ENCODE data around the gene COL18A1. TPM values are rescaled to one million over a fixed set of nuclear protein-coding genes. Genes with fewer than 3 reads are reported as not detected.

The COL18A1 gene
- total RNA-seq, 1 donor from 2014 or later, result 59.0 TPM

GRCh38 chr21:45418301-45419071, 13.5 kb downstream of the COL18A1 start:
- H3K4me3 ChIP-seq (ENCODE audit: low read length in 3 of 3), result no peak overlapping the region
- peaks cover 10 to 18% (median 14%) of the 10 kb centered on the region in 3 donors for H3K4me1 ChIP-seq (ENCODE audit: control insufficient read depth in 3 of 3, insufficient read depth in 3 of 3, low read length in 3 of 3)
- H3K27me3 ChIP-seq (ENCODE audit: control insufficient read depth in 3 of 3, insufficient read depth in 3 of 3, low read length in 3 of 3), result peaks cover 14 to 33% (median 19%) of the 10 kb centered on the region in 3 donors
- H3K36me3 ChIP-seq (ENCODE audit: control insufficient read depth in 3 of 3, insufficient read depth in 3 of 3, low read length in 3 of 3), result no peaks in the 10 kb centered on the region
- no peak overlapping the region for H3K27ac ChIP-seq (ENCODE audit: low read depth, low read length)
- no peak overlapping the region for H3K9ac ChIP-seq (ENCODE audit: low read depth in 1 of 3, low read length in 3 of 3)
- no peaks in the 10 kb centered on the region for H3K9me3 ChIP-seq (ENCODE audit: control insufficient read depth in 3 of 3, low read length in 3 of 3)

GRCh38 chr21:45419162-45419561, 14.2 kb downstream of the COL18A1 start:
- H3K9me3 ChIP-seq (ENCODE audit: control insufficient read depth in 3 of 3, low read length in 3 of 3), result no peaks in the 10 kb centered on the region
- H3K9ac ChIP-seq (ENCODE audit: low read depth in 1 of 3, low read length in 3 of 3), result no peak overlapping the region
- H3K27ac ChIP-seq (ENCODE audit: low read depth, low read length), result no peak overlapping the region
- H3K36me3 ChIP-seq (ENCODE audit: control insufficient read depth in 3 of 3, insufficient read depth in 3 of 3, low read length in 3 of 3), result no peaks in the 10 kb centered on the region
- H3K4me1 ChIP-seq (ENCODE audit: control insufficient read depth in 3 of 3, insufficient read depth in 3 of 3, low read length in 3 of 3), result peaks cover 10 to 16% (median 14%) of the 10 kb centered on the region in 3 donors
- no peak overlapping the region for H3K4me3 ChIP-seq (ENCODE audit: low read length in 3 of 3)
- peaks cover 14 to 33% (median 22%) of the 10 kb centered on the region in 3 donors for H3K27me3 ChIP-seq (ENCODE audit: control insufficient read depth in 3 of 3, insufficient read depth in 3 of 3, low read length in 3 of 3)

GRCh38 chr21:45420061-45421041, 15.4 kb downstream of the COL18A1 start:
- Histone ChIP-seq H3K27me3 (ENCODE audit: control insufficient read depth in 3 of 3, insufficient read depth in 3 of 3, low read length in 3 of 3) (peaks cover 14 to 33% (median 22%) of the 10 kb centered on the region in 3 donors), H3K9ac (ENCODE audit: low read depth in 1 of 3, low read length in 3 of 3) (peak overlapping the region in 1 of 3 donors; percentile 1), H3K27ac (ENCODE audit: low read depth, low read length) (no peak overlapping the region), H3K4me1 (ENCODE audit: control insufficient read depth in 3 of 3, insufficient read depth in 3 of 3, low read length in 3 of 3) (peaks cover 10 to 16% (median 14%) of the 10 kb centered on the region in 3 donors), H3K36me3 (ENCODE audit: control insufficient read depth in 3 of 3, insufficient read depth in 3 of 3, low read length in 3 of 3) (no peaks in the 10 kb centered on the region), H3K4me3 (ENCODE audit: low read length in 3 of 3) (peak overlapping the region in 1 of 3 donors; percentile 6), H3K9me3 (ENCODE audit: control insufficient read depth in 3 of 3, low read length in 3 of 3) (no peaks in the 10 kb centered on the region)

GRCh38 chr21:45421071-45421845, 16.3 kb downstream of the COL18A1 start:
- Histone ChIP-seq H3K4me3 (ENCODE audit: low read length in 3 of 3) (no peak overlapping the region), H3K4me1 (ENCODE audit: control insufficient read depth in 3 of 3, insufficient read depth in 3 of 3, low read length in 3 of 3) (peaks cover 10 to 16% (median 14%) of the 10 kb centered on the region in 3 donors), H3K9ac (ENCODE audit: low read depth in 1 of 3, low read length in 3 of 3) (peak overlapping the region in 1 of 3 donors; percentile 1), H3K27ac (ENCODE audit: low read depth, low read length) (no peak overlapping the region), H3K9me3 (ENCODE audit: control insufficient read depth in 3 of 3, low read length in 3 of 3) (no peaks in the 10 kb centered on the region), H3K36me3 (ENCODE audit: control insufficient read depth in 3 of 3, insufficient read depth in 3 of 3, low read length in 3 of 3) (no peaks in the 10 kb centered on the region), H3K27me3 (ENCODE audit: control insufficient read depth in 3 of 3, insufficient read depth in 3 of 3, low read length in 3 of 3) (peaks cover 14 to 33% (median 22%) of the 10 kb centered on the region in 3 donors)

- no peak overlapping the region for H3K9ac ChIP-seq (ENCODE audit: low read depth in 1 of 3, low read length in 3 of 3)
- peaks cover 14 to 33% (median 22%) of the 10 kb centered on the region in 3 donors for H3K27me3 ChIP-seq (ENCODE audit: control insufficient read depth in 3 of 3, insufficient read depth in 3 of 3, low read length in 3 of 3)
- no peak overlapping the region for H3K27ac ChIP-seq (ENCODE audit: low read depth, low read length)
- no peak overlapping the region for H3K4me3 ChIP-seq (ENCODE audit: low read length in 3 of 3)
- H3K36me3 ChIP-seq (ENCODE audit: control insufficient read depth in 3 of 3, insufficient read depth in 3 of 3, low read length in 3 of 3), result no peaks in the 10 kb centered on the region
- peaks cover 10 to 16% (median 14%) of the 10 kb centered on the region in 3 donors for H3K4me1 ChIP-seq (ENCODE audit: control insufficient read depth in 3 of 3, insufficient read depth in 3 of 3, low read length in 3 of 3)
- no peaks in the 10 kb centered on the region for H3K9me3 ChIP-seq (ENCODE audit: control insufficient read depth in 3 of 3, low read length in 3 of 3)
These were observed 17.1 kb downstream of the COL18A1 start for GRCh38 chr21:45421846-45422775.

- Histone ChIP-seq H3K27ac (ENCODE audit: low read depth, low read length) (no peak overlapping the region), H3K36me3 (ENCODE audit: control insufficient read depth in 3 of 3, insufficient read depth in 3 of 3, low read length in 3 of 3) (no peaks in the 10 kb centered on the region), H3K9me3 (ENCODE audit: control insufficient read depth in 3 of 3, low read length in 3 of 3) (no peaks in the 10 kb centered on the region), H3K9ac (ENCODE audit: low read depth in 1 of 3, low read length in 3 of 3) (no peak overlapping the region), H3K27me3 (ENCODE audit: control insufficient read depth in 3 of 3, insufficient read depth in 3 of 3, low read length in 3 of 3) (peaks cover 7 to 22% (median 13%) of the 10 kb centered on the region in 3 donors), H3K4me1 (ENCODE audit: control insufficient read depth in 3 of 3, insufficient read depth in 3 of 3, low read length in 3 of 3) (peaks cover 16 to 20% (median 19%) of the 10 kb centered on the region in 3 donors), H3K4me3 (ENCODE audit: low read length in 3 of 3) (no peak overlapping the region)
These were observed 18.4 kb downstream of the COL18A1 start for GRCh38 chr21:45423201-45423955.

- Histone ChIP-seq H3K36me3 (ENCODE audit: control insufficient read depth in 3 of 3, insufficient read depth in 3 of 3, low read length in 3 of 3) (no peaks in the 10 kb centered on the region), H3K4me1 (ENCODE audit: control insufficient read depth in 3 of 3, insufficient read depth in 3 of 3, low read length in 3 of 3) (peaks cover 13 to 20% (median 17%) of the 10 kb centered on the region in 3 donors), H3K9me3 (ENCODE audit: control insufficient read depth in 3 of 3, low read length in 3 of 3) (no peaks in the 10 kb centered on the region), H3K9ac (ENCODE audit: low read depth in 1 of 3, low read length in 3 of 3) (no peak overlapping the region), H3K27me3 (ENCODE audit: control insufficient read depth in 3 of 3, insufficient read depth in 3 of 3, low read length in 3 of 3) (peaks cover 3 to 14% (median 10%) of the 10 kb centered on the region in 3 donors), H3K27ac (ENCODE audit: low read depth, low read length) (no peak overlapping the region), H3K4me3 (ENCODE audit: low read length in 3 of 3) (no peak overlapping the region)
These were observed 19.2 kb downstream of the COL18A1 start for GRCh38 chr21:45423968-45424853.
